Stimulated activated CD8-positive, alpha-beta memory T cell treated with anti-CD3 and anti-CD28 coated beads, Interleukin-7, amount 100 ng/mL, for 48 hours (primary cell): Measurements from ENCODE around the gene CRPPA.
"Not testable (repeated sequence)": the region's sequence is repeated elsewhere in the genome, so short reads cannot be mapped to it uniquely, and the experiment has no call there.

Experiments
- DNase-seq, 2 donors: peaks; one replicate each; pipeline ENCODE4 v3.0.0-alpha.2; 2020; ENCODE audit warnings: low read depth in 1 of 2; ENCODE audit errors: extremely low read depth in 1 of 2

Gene CRPPA

DNA sequence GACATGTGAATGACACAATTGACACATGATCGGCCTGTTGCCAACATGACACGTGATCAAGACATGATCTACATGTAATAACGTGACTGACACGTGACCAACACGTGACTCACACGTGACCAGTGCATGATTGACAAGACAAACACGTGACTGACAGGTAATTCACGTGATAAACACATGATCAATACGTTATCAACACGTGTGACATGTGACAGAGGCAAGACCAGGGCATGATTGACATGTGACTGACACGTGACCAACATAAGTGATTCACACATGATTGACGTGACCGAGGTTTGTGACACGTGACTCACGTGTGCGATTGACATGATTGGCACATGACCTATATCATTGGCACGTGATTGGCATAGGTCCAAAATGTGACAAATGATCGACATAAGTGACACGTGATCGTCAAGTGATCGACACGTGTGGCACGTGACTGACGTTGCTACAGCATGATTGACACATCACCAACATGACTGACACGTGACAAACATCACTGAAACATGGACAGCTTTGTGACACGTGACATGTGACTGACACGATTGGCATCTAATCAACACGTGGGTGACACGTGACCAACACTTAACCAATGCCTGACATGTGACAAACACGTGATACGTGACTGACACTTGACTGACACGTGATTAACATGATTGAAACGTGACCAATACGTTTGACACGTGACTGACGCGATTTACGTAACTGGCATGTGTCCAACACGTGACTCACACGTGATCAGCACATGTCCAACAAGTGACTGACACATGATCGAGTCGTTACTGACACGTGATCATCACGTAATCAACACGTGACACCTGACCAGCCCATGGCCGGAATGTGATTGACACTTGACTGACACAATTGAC is 23.0 kb downstream of the CRPPA start:
- DNase-seq: no peak

DNA sequence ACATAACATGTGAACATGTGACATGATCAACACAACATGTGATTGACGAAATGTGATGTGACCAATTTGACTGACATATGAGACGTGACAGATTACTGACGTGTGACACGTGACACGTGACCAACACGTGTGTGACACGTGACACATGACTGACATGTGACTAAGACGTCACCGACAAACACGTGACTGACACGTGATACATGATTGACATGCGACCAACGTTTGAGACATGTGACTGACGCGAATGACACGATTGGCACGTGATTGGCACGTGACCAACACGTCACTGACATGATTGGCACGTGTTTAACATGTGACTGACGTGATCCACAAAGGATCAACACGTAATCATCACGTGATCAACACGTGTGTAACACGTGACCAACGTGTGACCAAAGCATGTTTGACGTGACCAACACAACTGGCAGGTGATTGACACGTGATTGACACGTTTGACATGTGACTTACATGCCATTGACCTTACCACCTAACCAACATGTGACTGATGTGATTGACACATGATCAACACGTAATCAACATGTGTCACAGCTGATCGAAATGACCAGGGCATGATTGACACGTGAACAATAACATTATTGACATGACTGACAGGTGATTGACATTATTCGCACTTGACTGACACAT is 23.7 kb downstream of the CRPPA start:
- DNase-seq: no peak

DNA sequence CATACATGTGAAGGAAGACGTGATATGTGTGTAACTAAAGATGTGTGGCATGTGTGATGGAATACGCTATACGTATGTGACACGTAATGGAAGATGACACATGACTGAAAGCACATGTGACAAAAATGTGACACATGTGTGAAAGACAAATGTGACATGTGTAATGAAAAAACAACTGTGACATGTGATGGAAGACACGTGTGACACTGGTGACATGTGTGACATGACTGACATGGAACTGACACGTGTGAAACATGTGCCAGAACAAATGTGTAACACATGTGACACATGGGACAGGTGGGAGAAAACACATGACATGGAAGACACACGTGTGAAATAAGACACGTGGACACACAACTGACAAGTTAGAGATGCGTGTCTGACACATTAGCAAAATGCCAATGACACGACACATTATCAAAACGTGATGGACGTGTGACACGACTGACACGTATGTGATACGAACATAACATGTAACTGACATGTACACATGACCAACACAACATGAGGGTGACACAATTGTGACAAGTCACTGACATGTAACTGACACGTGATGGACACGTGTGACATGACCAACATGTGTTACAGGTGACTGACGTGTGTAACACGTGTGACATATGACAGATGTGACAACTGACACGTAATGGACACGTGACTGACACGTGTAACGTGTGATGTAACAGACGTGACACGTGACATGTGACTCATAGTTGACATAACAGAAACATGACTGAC is 24.4 kb downstream of the CRPPA start:
- DNase-seq: no peak

DNA sequence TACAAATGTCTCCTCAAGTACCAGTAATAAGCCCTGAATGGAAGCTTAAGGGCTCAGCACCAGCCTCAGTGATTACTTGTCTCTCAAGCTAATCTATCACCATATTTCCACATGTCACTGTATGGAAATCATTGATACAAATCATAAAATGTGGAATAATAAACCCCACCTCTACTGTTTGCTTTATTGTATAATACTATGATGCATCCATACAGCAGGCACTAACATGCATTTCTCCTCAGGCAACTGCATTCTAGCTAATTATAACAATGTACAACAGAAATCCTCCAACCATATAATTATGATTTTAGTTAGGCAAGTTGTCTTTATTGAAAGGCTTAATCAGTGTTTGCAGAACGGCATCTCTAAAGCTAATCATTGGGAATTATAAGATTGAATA is 26.2 kb downstream of the CRPPA start:
- DNase-seq: no peak

DNA sequence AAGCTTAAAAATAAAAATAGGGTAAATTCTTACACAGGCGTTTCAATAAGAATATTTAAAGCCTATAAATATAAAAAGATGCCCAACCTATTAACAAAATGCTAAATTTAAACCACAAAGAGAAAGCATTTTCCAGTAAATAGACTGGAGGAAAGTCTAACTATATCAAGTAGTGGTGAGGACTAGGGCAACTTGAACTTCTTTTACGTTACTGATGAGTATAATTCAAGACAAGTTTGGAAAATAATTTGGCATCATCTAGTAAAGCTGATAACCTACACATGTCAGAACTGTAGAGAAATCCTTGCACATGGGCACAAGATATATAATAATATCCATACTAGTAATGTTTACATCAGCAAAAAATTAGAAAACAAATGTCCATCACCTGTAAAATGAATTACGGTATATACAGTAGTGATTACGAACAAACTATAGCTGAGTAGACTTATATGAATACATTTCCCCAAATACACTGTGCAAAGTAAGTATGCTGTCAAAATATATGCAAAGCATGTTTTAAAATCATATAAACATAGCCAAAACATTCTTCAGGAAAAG is 27.4 kb downstream of the CRPPA start:
- DNase-seq: no peak

DNA sequence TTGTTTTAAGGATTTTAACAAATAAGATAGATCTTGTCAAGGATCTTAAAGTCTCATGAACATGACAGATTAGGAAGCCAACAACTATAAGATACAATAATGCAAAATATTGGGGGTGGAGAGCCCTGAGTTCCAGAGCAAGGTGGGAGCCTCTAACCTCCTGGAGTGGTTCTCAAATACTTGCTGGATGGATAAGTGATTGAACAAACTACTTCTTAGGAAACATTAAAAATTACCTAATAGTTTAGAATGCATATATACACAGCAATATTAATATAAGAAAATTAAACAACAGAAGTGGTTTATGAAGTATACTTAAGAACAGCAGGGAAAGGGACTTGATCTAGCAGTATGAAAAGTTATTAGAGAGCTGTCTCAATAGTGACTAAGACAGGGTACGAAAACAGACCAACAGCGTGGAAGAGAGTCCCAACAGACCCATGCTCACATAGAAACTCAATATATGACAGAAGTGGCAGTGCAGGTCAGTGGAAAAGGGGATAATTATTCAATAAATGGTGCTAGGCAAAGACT is 28.3 kb downstream of the CRPPA start:
- DNase-seq: no peak

DNA sequence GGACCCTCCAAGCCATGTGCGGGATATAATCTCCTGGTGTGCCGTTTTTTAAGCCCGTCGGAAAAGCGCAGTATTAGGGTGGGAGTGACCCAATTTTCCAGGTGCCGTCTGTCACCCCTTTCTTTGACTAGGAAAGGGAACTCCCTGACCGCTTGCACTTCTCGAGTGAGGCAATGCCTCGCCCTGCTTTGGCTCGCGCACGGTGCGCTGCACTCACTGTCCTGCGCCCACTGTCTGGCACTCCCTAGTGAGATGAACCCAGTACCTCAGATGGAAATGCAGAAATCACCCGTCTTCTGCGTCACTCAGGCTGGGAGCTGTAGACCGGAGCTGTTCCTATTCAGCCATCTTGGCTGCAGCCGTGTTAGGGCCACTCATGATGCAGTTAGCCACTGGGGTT is 37.6 kb downstream of the CRPPA start:
- not testable (repeated sequence) for DNase-seq

DNA sequence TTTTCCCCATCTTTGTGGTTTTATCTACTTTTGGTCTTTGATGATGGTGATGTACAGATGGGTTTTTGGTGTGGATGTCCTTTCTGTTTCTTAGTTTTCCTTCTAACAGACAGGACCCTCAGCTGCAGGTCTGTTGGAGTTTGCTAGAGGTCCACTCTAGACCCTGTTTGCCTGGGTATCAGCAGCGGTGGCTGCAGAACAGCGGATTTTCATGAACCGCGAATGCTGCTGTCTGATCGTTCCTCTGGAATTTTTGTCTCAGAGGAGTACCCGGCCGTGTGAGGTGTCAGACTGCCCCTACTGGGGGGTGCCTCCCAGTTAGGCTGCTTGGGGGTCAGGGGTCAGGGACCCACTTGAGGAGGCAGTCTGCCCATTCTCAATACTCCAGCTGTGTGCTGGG is 38.2 kb downstream of the CRPPA start:
- not testable (repeated sequence) for DNase-seq
